GM23338 (cell line): ENCODE measurements around the gene BMP8A.

ENCODE experiments used
- CREB1 ChIP-seq: fragments of 250-450 bp; sonication (Bioruptor Pico); IDR thresholded peaks from 2 replicates; pipeline ENCODE4 v1.5.0; 2020; ENCODE audit warnings: low read depth, mild to moderate bottlenecking, moderate library complexity
- CTCF ChIP-seq, 2 experiments: fragments of 200-600 bp in 1 of 2; sonication (generic) in 1 of 2; conservative IDR thresholded peaks; 2 replicates each; pipeline versions ENCODE4 v1.5.1 to v1.6.1; 2016 to 2017; ENCODE audit warnings: antibody characterized with exemption in 2 of 2, low read depth in 2 of 2, mild to moderate bottlenecking in 2 of 2, moderate library complexity in 1 of 2
- ETS1 ChIP-seq: IDR thresholded peaks from 2 replicates; pipeline ENCODE4 v1.6.1; 2016; ENCODE audit warnings: antibody characterized with exemption
- EZH2 ChIP-seq: fragments of 200-600 bp; sonication (generic); IDR thresholded peaks from one replicate; pipeline ENCODE4 v1.8.0; 2017; ENCODE audit warnings: antibody characterized with exemption, mild to moderate bottlenecking, low read depth; ENCODE audit not compliant: unreplicated experiment
- EZH2phosphoT487 ChIP-seq: fragments of 200-600 bp; sonication (generic); IDR thresholded peaks from one replicate; pipeline ENCODE4 v1.8.1; 2018; ENCODE audit warnings: antibody characterized with exemption; ENCODE audit not compliant: unreplicated experiment
- NANOG ChIP-seq: IDR thresholded peaks from 2 replicates; pipeline ENCODE4 v1.6.1; 2016; ENCODE audit warnings: antibody characterized with exemption, borderline replicate concordance
- POLR2AphosphoS5 ChIP-seq: IDR thresholded peaks from 2 replicates; pipeline ENCODE4 v1.6.1; 2016; ENCODE audit warnings: antibody characterized with exemption, low read depth
- REST ChIP-seq: IDR thresholded peaks from one replicate; pipeline ENCODE4 v1.6.1; 2018; ENCODE audit warnings: antibody characterized with exemption; ENCODE audit not compliant: unreplicated experiment
- ZNF114 ChIP-seq: fragments of 250-450 bp; sonication (Bioruptor Pico); IDR thresholded peaks from 2 replicates; pipeline ENCODE4 v1.5.0; 2020; ENCODE audit warnings: mild to moderate bottlenecking, moderate library complexity
- ZNF331 ChIP-seq: fragments of 250-450 bp; sonication (Bioruptor Pico); IDR thresholded peaks from 2 replicates; pipeline ENCODE4 v1.5.0; 2020; ENCODE audit warnings: low read depth, mild to moderate bottlenecking, moderate library complexity

GRCh38 chr1:39531526-39531925, 40.1 kb downstream of the BMP8A start:
- TF ChIP-seq CTCF (conservative IDR thresholded peaks at IDR 0.05; ENCODE audit: low read depth in 2 of 2) = no peak
- TF ChIP-seq CREB1 (CRISPR knock-in tag) = no peak
- no peak for TF ChIP-seq REST
- TF ChIP-seq POLR2AphosphoS5 = no peak
- TF ChIP-seq NANOG = no peak
- no peak for TF ChIP-seq EZH2
- TF ChIP-seq ZNF331 = no peak
- no peak for TF ChIP-seq ZNF114
- no peak for TF ChIP-seq EZH2phosphoT487
- TF ChIP-seq ETS1 = no peak
